Stimulated activated effector memory CD8-positive, alpha-beta T cell treated with anti-CD3 and anti-CD28 coated beads, Interleukin-12 subunit alpha, Interleukin-12 subunit beta, amount 100 ng/mL, for 72 hours (primary cell): ENCODE data around the gene MED19.
A peak's percentile ranks its signal among the peaks of the same experiment; 100 is the strongest.

ENCODE experiments used
- ATAC-seq: fragments of 150-1000 bp; cut with Tn5 transposase; 2 replicates; pipeline ENCODE4 v1.10.0; 2021
- DNase-seq, 2 donors: peaks; one replicate each; pipeline ENCODE4 v3.0.0; 2021 to 2022; ENCODE audit warnings: low spot score in 2 of 2
- H3K27ac Mint-ChIP-seq: one replicate; pipeline ENCODE4 v1.8.0; 2022; ENCODE audit warnings: mild to moderate bottlenecking, mixed read lengths
- H3K36me3 Mint-ChIP-seq: one replicate; pipeline ENCODE4 v1.8.0; 2022; ENCODE audit warnings: mild to moderate bottlenecking, mixed read lengths
- H3K4me1 Mint-ChIP-seq: one replicate; pipeline ENCODE4 v1.8.0; 2022; ENCODE audit warnings: mixed read lengths
- H3K4me3 Mint-ChIP-seq: one replicate; pipeline ENCODE4 v1.8.0; 2022; ENCODE audit warnings: mild to moderate bottlenecking, mixed read lengths
- H3K9me3 Mint-ChIP-seq: one replicate; pipeline ENCODE4 v1.8.0; 2022; ENCODE audit warnings: mixed read lengths

Gene MED19

DNA sequence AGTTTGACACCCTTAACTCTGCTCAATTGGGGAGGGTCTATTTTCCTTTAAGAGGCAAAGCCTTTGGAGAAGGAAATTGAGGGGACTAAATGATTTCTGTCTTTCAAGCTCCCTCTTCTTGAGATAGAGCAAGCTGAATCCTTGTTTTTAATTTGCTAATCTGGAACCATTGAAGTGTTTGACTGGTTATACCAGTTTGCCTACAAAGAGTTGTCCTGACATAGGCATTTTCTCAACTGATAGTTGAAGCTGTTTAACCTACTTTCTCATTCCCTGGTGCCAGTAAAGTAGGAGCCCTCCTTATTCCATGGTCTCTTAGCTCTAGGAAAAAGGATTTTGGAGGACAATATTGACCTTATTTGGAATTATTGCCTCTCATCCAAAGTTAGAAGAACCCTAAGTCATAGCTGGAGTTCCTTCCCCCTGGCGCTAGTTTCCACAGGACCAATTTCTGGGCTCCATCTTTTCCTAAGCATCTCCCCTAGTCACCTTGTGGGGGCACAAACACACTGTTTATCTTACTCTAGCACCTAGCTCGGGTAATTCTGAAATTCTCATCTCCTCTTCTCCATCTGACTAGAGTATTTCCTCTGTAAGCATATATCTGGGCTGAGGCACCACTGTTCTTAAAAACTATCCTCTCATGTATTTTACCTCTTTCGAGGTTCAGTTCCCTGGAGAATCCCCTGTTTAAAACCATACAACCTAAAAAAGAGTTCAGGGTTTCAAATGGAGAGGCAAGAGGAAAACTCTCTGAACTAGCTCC, 36.7 kb downstream of the MED19 start:
- ATAC-seq (peak; percentile 55), DNase-seq (no peak)
- H3K27ac Mint-ChIP-seq, result peak overlapping the region; percentile 35
- H3K9me3 Mint-ChIP-seq, result no peaks in the 10 kb centered on the region
- H3K36me3 Mint-ChIP-seq, result peaks cover 83% of the 10 kb centered on the region
- H3K4me3 Mint-ChIP-seq, result no peak overlapping the region
- peaks cover 57% of the 10 kb centered on the region for H3K4me1 Mint-ChIP-seq

GRCh38 chr11:57674251-57674650, 37.8 kb downstream of the MED19 start:
- H3K4me3 Mint-ChIP-seq, result no peak overlapping the region
- H3K9me3 Mint-ChIP-seq, result no peaks in the 10 kb centered on the region
- peaks cover 83% of the 10 kb centered on the region for H3K36me3 Mint-ChIP-seq
- peaks cover 56% of the 10 kb centered on the region for H3K4me1 Mint-ChIP-seq
- ATAC-seq (no peak), DNase-seq (no peak)
- peak overlapping the region; percentile 35 for H3K27ac Mint-ChIP-seq

DNA sequence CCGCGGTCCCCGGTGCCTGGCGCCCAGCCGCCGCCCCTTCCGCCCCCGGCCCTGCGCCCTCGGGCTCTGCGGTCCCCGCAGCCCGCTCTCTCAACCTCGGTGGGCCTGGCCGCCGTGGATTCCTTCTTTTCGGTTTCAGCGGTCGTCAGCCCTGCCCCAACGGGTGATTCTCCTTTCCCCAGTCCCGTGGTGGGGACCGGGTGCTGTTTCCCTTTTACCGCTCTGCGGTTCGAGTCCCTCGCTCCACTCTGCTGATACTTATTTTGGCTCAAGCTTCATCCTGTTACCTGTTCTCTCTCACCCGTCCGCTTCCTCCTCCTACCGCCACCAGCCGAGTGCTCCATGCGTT, 43.6 kb downstream of the MED19 start:
- peaks cover 56% of the 10 kb centered on the region for H3K36me3 Mint-ChIP-seq
- H3K27ac Mint-ChIP-seq, result peak overlapping the region; percentile 99
- no peaks in the 10 kb centered on the region for H3K9me3 Mint-ChIP-seq
- ATAC-seq (peak; percentile 6), DNase-seq (no peak)
- H3K4me1 Mint-ChIP-seq, result peaks cover 38% of the 10 kb centered on the region
- H3K4me3 Mint-ChIP-seq, result peak overlapping the region; percentile 94

DNA sequence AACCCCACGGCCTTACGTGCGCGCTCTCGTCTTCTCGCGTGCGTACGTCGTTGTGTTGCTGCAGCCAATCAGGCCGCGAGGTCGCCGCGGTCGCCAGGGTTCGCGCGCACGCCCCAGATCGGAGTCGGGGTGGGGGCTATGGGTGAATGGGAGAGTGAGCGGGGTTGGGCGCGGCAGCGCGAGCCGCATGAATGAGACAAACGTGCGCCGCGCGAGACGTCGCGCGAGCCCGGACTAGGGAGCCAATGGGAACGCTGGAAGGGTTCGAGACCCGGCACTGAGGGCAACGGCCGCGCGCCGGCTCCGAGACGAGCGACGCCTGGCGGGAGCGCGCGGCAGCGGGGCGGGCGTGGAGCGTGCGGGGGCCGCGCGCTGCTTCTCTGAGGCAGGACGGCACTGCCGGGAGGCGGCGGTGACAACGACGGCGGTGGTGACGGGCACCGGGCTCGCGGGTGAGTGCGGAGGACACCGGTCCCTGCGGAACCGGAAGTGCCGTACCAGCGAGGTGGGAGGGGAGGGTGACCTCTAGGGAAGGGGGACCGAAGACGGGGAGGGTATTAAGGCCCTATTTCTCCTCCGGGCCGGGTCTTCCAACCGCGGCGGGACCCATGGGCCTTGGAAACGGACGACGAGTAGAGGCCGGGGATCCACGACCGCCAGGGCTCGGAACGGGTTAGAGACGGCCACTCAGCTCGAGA, 44.1 kb downstream of the MED19 start, which contains the start of gene ZDHHC5:
TSS of gene ZDHHC5 (plus strand) at position 379 of the 698 bp plus-strand sequence. CDS start 4,977 bp downstream, outside the sequence.
- Mint-ChIP-seq H3K4me1 (peaks cover 33% of the 10 kb centered on the region), H3K9me3 (no peaks in the 10 kb centered on the region), H3K36me3 (peaks cover 52% of the 10 kb centered on the region), H3K27ac (peak within 1 kb of the TSS; percentile 99), H3K4me3 (peak within 1 kb of the TSS; percentile 94)
- ATAC-seq (peak; percentile 92), DNase-seq (peak; percentile 93 to 99)

DNA sequence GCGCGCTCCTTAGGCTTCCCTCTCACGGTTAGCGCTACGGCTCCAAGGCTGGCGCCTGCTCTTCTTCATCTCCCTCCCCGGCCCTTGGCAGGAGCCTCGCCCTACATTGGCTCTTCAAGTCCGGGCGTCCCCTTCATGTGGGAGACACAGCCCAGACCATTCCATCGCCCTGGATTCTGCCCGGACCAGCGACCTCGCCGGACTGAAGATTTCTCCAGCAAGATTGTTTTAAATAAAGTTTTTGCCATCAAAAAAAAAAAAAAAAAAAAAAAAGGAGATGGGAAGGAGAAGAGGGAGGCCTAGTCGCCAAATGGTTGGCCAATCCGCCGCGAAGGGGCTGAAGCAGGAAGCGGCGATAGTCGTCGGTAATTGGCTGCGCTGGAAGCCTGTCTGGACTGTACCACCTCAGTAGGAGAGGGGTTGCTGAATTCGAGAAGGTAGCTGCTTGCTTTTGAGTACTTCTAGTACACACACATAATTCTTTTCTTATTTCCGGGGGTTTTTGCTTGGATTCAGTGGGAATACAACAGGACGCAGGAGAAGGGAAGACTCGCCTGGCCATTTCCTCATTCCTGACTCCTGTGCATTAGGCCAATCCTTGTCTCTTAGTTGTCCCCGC, 44.8 kb downstream of the MED19 start:
- no peaks in the 10 kb centered on the region for H3K9me3 Mint-ChIP-seq

GRCh38 chr11:57663975-57664374, 48.0 kb downstream of the MED19 start:
- no peak overlapping the region for H3K4me3 Mint-ChIP-seq
- ATAC-seq, result no peak
- H3K36me3 Mint-ChIP-seq, result peaks cover 66% of the 10 kb centered on the region
- H3K4me1 Mint-ChIP-seq, result peaks cover 10% of the 10 kb centered on the region
- DNase-seq, result no peak
- no peak overlapping the region for H3K27ac Mint-ChIP-seq
- no peaks in the 10 kb centered on the region for H3K9me3 Mint-ChIP-seq

More for the DNA sequence above, 44.8 kb downstream of the MED19 start:
- H3K4me1 Mint-ChIP-seq, result peaks cover 29% of the 10 kb centered on the region
- H3K36me3 Mint-ChIP-seq, result peaks cover 52% of the 10 kb centered on the region
- DNase-seq (peak; percentile 76 to 93), ATAC-seq (peak; percentile 81)
- peak overlapping the region; percentile 99 for H3K27ac Mint-ChIP-seq
- H3K4me3 Mint-ChIP-seq, result peak overlapping the region; percentile 94

- ATAC-seq (no peak), DNase-seq (no peak)
- peaks cover 62% of the 10 kb centered on the region for H3K36me3 Mint-ChIP-seq
- peaks cover 16% of the 10 kb centered on the region for H3K4me1 Mint-ChIP-seq
- no peak overlapping the region for H3K4me3 Mint-ChIP-seq
- H3K27ac Mint-ChIP-seq, result no peak overlapping the region
- no peaks in the 10 kb centered on the region for H3K9me3 Mint-ChIP-seq
These were observed 49.1 kb downstream of the MED19 start for GRCh38 chr11:57662893-57663292.

GRCh38 chr11:57659669-57660068, 52.3 kb downstream of the MED19 start:
- DNase-seq, result no peak
- no peak overlapping the region for H3K27ac Mint-ChIP-seq
- no peak overlapping the region for H3K4me3 Mint-ChIP-seq

GRCh38 chr11:57658023-57658361, 54.0 kb downstream of the MED19 start:
- H3K27ac Mint-ChIP-seq, result peak overlapping the region; percentile 96
- peaks cover 19% of the 10 kb centered on the region for H3K4me1 Mint-ChIP-seq
- H3K9me3 Mint-ChIP-seq, result no peaks in the 10 kb centered on the region
- ATAC-seq, result no peak
- H3K4me3 Mint-ChIP-seq, result peak overlapping the region; percentile 98
- H3K36me3 Mint-ChIP-seq, result peaks cover 56% of the 10 kb centered on the region
- DNase-seq, result no peak

More at GRCh38 chr11:57659669-57660068, 52.3 kb downstream of the MED19 start:
- Mint-ChIP-seq H3K36me3 (peaks cover 56% of the 10 kb centered on the region), H3K4me1 (peaks cover 19% of the 10 kb centered on the region), H3K9me3 (no peaks in the 10 kb centered on the region)
- no peak for ATAC-seq

GRCh38 chr11:57657194-57658022, 54.6 kb downstream of the MED19 start, which contains the start of gene CLP1:
TSS of gene CLP1 (plus strand) at chr11:57657762. CDS start at chr11:57659477, 1,715 bp downstream.
- ATAC-seq (peak; percentile 99), DNase-seq (peak; percentile 94 to 99)
- Mint-ChIP-seq H3K9me3 (no peaks in the 10 kb centered on the region), H3K27ac (peak within 1 kb of the TSS; percentile 96), H3K4me3 (peak within 1 kb of the TSS; percentile 98), H3K36me3 (peaks cover 50% of the 10 kb centered on the region), H3K4me1 (peaks cover 19% of the 10 kb centered on the region)

GRCh38 chr11:57656885-57657193, 55.2 kb downstream of the MED19 start:
- Mint-ChIP-seq H3K36me3 (peaks cover 45% of the 10 kb centered on the region), H3K9me3 (no peaks in the 10 kb centered on the region)
- ATAC-seq, result no peak

More at GRCh38 chr11:57656885-57657193, 55.2 kb downstream of the MED19 start:
- no peak for DNase-seq
- Mint-ChIP-seq H3K27ac (peak overlapping the region; percentile 96), H3K4me3 (peak overlapping the region; percentile 98), H3K4me1 (peaks cover 19% of the 10 kb centered on the region)
